Neural cell (in vitro differentiated cells): Measurements from ENCODE around the gene CELA2B. TPM values are rescaled to one million over a fixed set of nuclear protein-coding genes. Genes with fewer than 3 reads are reported as not detected.
"Not testable (repeated sequence)": the region's sequence is repeated elsewhere in the genome, so short reads cannot be mapped to it uniquely, and the experiment has no call there.

Experiments
- H2AFZ ChIP-seq: fragments of 200-600, 300-800 bp; sonication (generic), shearing (Covaris generic); 2 replicates; pipeline ENCODE4 v1.6.0; 2014; ENCODE audit warnings: low read depth, mild to moderate bottlenecking, antibody characterized with exemption, low read length, moderate library complexity
- H3F3A ChIP-seq: fragments of 200-600 bp; shearing (Covaris generic); 2 replicates; pipeline ENCODE4 v1.6.1; 2016; ENCODE audit warnings: mild to moderate bottlenecking, moderate library complexity, mixed read lengths, antibody characterized with exemption, low read length; ENCODE audit not compliant: insufficient read depth, poor library complexity, severe bottlenecking
- H3K27ac ChIP-seq: fragments of 200-600, 300-800 bp; sonication (generic), shearing (Covaris generic); 2 replicates; pipeline ENCODE4 v1.5.1; 2014; ENCODE audit warnings: mild to moderate bottlenecking, low read length, moderate library complexity
- H3K27me3 ChIP-seq: fragments of 300-800, 200-600 bp; sonication (generic), shearing (Covaris generic); 2 replicates; pipeline ENCODE4 v1.6.0; 2014; ENCODE audit warnings: mild to moderate bottlenecking, low read depth, low read length, moderate library complexity; ENCODE audit not compliant: insufficient read depth
- H3K36me3 ChIP-seq: fragments of 300-800, 200-600 bp; sonication (generic), shearing (Covaris generic); 2 replicates; pipeline ENCODE4 v1.5.1; 2014; ENCODE audit warnings: mild to moderate bottlenecking, antibody characterized with exemption, low read length, moderate library complexity; ENCODE audit not compliant: insufficient read depth
- H3K4me2 ChIP-seq: fragments of 300-800, 200-600 bp; sonication (generic), shearing (Covaris generic); 2 replicates; pipeline ENCODE4 v1.6.0; 2014; ENCODE audit warnings: mild to moderate bottlenecking, low read length
- H3K4me3 ChIP-seq: fragments of 300-800, 200-600 bp; sonication (generic), shearing (Covaris generic); 2 replicates; pipeline ENCODE4 v1.5.1; 2014; ENCODE audit warnings: mild to moderate bottlenecking, low read length, moderate library complexity
- H3K79me2 ChIP-seq: fragments of 200-600 bp; shearing (Covaris generic); replicated peaks from 2 replicates; pipeline ENCODE4 v1.6.0; 2014; ENCODE audit warnings: mild to moderate bottlenecking, low read length, moderate library complexity; ENCODE audit not compliant: insufficient read depth
- H3K9ac ChIP-seq: fragments of 300-800, 200-600 bp; sonication (generic), shearing (Covaris generic); 2 replicates; pipeline ENCODE4 v1.6.1; 2016; ENCODE audit warnings: mild to moderate bottlenecking, low read length, mixed read lengths
- H3K9me2 ChIP-seq: fragments of 200-600 bp; shearing (Covaris generic); 2 replicates; pipeline ENCODE4 v1.6.1; 2016; ENCODE audit warnings: mild to moderate bottlenecking, low read length, mixed read lengths; ENCODE audit not compliant: insufficient read depth
- H3K9me3 ChIP-seq: fragments of 200-600, 300-800 bp; sonication (generic), shearing (Covaris generic); 2 replicates; pipeline ENCODE4 v1.6.1; 2016; ENCODE audit warnings: mild to moderate bottlenecking, mixed run types, low read length, moderate library complexity, mixed read lengths
- H4K20me1 ChIP-seq: fragments of 200-600 bp; shearing (Covaris generic); 2 replicates; pipeline ENCODE4 v1.6.1; 2016; ENCODE audit warnings: mild to moderate bottlenecking, mixed run types; ENCODE audit not compliant: insufficient read depth
- EP300 ChIP-seq: fragments of 450-650 bp; conservative IDR thresholded peaks from 2 replicates; pipeline ENCODE4 v1.6.1; 2014; ENCODE audit warnings: antibody characterized with exemption, mild to moderate bottlenecking, moderate library complexity; ENCODE audit not compliant: poor library complexity, severe bottlenecking
- EZH2 ChIP-seq: fragments of 200-600, 300-800 bp; shearing (Covaris generic), sonication (generic); IDR thresholded peaks from 2 replicates; pipeline ENCODE4 v1.6.1; 2014; ENCODE audit warnings: antibody characterized with exemption, low read length, borderline replicate concordance, mild to moderate bottlenecking; ENCODE audit not compliant: insufficient read depth, poor library complexity, severe bottlenecking
- MXI1 ChIP-seq: fragments of 450-650 bp; conservative IDR thresholded peaks from 2 replicates; pipeline ENCODE4 v1.6.1; 2014; ENCODE audit warnings: antibody characterized with exemption, mild to moderate bottlenecking; ENCODE audit not compliant: poor library complexity, severe bottlenecking
- POLR2AphosphoS5 ChIP-seq: IDR thresholded peaks from 2 replicates; pipeline ENCODE4 v1.6.1; 2012
- RAD21 ChIP-seq: fragments of 450-650 bp; conservative IDR thresholded peaks from 2 replicates; pipeline ENCODE4 v1.6.1; 2014; ENCODE audit warnings: antibody characterized with exemption, mild to moderate bottlenecking, moderate library complexity
- SMC3 ChIP-seq: fragments of 450-650 bp; conservative IDR thresholded peaks from 2 replicates; pipeline ENCODE4 v1.6.1; 2014; ENCODE audit warnings: antibody characterized with exemption, mild to moderate bottlenecking, moderate library complexity; ENCODE audit not compliant: poor library complexity
- TAF1 ChIP-seq: IDR thresholded peaks from 2 replicates; pipeline ENCODE4 v1.6.1; 2012; ENCODE audit warnings: low read depth
- polyA plus RNA-seq: library from polyadenylated mRNA; depleted of rRNA; stranded (reverse); fragments of >200 nt; gene quantifications from 2 replicates; pipeline ENCODE4 v1.2.3, GENCODE V29; 2014
- TF ChIP-seq, protein P1 (sequence below): fragments of 450-650 bp; IDR thresholded peaks from 2 replicates; pipeline ENCODE4 v1.5.1; 2014; ENCODE audit warnings: antibody characterized with exemption, mild to moderate bottlenecking, moderate library complexity; ENCODE audit not compliant: poor library complexity, severe bottlenecking
- TF ChIP-seq, protein P2 (sequence below): IDR thresholded peaks from 2 replicates; pipeline ENCODE4 v1.6.1; 2012; ENCODE audit warnings: borderline replicate concordance

Gene CELA2B
- polyA plus RNA-seq, 1 donor from 2014 or later: not detected

DNA sequence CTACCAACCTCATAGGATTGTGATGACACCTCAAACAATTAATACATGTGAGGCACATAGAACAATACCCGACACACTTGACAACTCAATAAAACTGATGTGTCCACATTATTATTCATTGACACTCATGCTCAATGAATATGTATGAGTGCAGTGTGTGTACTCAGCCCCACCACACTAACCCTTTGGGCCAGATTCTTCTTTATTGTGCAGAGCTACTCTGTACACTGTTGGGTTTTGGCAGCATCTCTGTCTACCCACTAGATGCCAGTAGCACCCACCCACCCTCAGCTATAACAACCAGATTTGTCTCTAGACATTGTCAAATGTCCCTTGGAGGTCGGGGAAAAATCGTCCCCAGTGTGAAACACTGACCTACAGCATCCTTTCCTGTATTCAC lies 38.0 kb downstream of the CELA2B start:
- Histone ChIP-seq H2AFZ (no peak overlapping the region), H3K36me3 (no peaks in the 10 kb centered on the region), H3K79me2 (no peaks in the 10 kb centered on the region), H3K27ac (no peak overlapping the region), H3K27me3 (no peaks in the 10 kb centered on the region), H3K9ac (no peak overlapping the region), H3K4me2 (no peak overlapping the region), H3K9me3 (no peaks in the 10 kb centered on the region), H4K20me1 (no peaks in the 10 kb centered on the region), H3K9me2 (no peaks in the 10 kb centered on the region), H3K4me3 (no peak overlapping the region), H3F3A (no peaks in the 10 kb centered on the region)
- TF ChIP-seq TAF1 (no peak), POLR2AphosphoS5 (no peak), MXI1 (no peak), RAD21 (no peak), EP300 (no peak), EZH2 (no peak), SMC3 (no peak)
- TF ChIP-seq, protein P1, sequence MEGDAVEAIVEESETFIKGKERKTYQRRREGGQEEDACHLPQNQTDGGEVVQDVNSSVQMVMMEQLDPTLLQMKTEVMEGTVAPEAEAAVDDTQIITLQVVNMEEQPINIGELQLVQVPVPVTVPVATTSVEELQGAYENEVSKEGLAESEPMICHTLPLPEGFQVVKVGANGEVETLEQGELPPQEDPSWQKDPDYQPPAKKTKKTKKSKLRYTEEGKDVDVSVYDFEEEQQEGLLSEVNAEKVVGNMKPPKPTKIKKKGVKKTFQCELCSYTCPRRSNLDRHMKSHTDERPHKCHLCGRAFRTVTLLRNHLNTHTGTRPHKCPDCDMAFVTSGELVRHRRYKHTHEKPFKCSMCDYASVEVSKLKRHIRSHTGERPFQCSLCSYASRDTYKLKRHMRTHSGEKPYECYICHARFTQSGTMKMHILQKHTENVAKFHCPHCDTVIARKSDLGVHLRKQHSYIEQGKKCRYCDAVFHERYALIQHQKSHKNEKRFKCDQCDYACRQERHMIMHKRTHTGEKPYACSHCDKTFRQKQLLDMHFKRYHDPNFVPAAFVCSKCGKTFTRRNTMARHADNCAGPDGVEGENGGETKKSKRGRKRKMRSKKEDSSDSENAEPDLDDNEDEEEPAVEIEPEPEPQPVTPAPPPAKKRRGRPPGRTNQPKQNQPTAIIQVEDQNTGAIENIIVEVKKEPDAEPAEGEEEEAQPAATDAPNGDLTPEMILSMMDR: no peak
- TF ChIP-seq, protein P2, sequence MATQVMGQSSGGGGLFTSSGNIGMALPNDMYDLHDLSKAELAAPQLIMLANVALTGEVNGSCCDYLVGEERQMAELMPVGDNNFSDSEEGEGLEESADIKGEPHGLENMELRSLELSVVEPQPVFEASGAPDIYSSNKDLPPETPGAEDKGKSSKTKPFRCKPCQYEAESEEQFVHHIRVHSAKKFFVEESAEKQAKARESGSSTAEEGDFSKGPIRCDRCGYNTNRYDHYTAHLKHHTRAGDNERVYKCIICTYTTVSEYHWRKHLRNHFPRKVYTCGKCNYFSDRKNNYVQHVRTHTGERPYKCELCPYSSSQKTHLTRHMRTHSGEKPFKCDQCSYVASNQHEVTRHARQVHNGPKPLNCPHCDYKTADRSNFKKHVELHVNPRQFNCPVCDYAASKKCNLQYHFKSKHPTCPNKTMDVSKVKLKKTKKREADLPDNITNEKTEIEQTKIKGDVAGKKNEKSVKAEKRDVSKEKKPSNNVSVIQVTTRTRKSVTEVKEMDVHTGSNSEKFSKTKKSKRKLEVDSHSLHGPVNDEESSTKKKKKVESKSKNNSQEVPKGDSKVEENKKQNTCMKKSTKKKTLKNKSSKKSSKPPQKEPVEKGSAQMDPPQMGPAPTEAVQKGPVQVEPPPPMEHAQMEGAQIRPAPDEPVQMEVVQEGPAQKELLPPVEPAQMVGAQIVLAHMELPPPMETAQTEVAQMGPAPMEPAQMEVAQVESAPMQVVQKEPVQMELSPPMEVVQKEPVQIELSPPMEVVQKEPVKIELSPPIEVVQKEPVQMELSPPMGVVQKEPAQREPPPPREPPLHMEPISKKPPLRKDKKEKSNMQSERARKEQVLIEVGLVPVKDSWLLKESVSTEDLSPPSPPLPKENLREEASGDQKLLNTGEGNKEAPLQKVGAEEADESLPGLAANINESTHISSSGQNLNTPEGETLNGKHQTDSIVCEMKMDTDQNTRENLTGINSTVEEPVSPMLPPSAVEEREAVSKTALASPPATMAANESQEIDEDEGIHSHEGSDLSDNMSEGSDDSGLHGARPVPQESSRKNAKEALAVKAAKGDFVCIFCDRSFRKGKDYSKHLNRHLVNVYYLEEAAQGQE: no peak

DNA sequence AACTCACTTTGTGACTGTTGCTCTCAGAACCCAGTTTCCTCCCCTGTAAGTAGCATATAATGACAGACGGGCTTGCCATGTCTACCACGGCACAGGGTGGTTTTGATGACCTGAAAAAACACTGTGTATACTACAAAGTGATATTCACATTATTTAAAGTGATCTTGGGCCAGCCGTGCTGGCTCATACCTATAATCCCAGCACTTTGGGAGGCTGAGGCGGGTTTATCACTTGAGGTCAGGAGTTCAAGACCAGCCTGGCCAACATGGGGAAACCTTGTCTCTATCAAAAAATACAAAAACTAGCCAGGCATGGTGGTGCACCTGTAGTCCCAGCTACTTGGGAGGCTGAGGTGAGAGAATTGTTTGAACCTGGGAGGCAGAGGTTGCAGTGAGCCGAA lies 38.7 kb downstream of the CELA2B start:
- H3F3A ChIP-seq, H2AFZ ChIP-seq, H3K9me2 ChIP-seq, H3K9me3 ChIP-seq, H3K4me2 ChIP-seq, H3K79me2 ChIP-seq, H3K4me3 ChIP-seq, H3K27me3 ChIP-seq, H4K20me1 ChIP-seq, H3K9ac ChIP-seq, H3K36me3 ChIP-seq, H3K27ac ChIP-seq: not testable (repeated sequence)

DNA sequence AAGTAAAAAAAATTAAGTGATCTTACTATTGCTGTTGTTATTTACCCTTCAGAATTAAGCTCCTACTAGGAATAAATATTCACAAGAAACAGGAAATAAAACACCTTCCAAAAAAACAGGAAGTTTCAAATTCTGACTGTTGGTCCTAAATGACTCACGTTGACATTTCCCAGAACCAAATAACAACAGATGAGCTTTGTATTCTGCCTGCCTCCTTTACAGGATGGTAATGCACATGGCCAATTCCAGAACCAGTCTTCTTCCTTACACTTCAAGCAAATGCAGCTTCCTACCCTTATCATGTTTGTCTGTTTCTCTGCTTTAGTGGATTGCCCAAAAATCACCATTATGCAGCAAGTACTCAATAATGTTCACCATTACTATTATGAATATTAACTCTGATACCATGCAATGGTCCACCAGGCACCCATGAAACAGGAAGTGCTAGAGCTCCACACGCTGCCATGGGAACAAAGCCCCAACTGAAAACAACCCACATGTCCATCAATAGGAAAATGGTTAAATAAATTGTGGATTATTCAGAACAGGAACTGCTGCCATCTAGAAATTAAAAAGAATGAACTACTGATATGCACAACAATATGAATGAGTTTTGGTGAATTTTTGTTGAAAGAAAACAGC lies 39.2 kb downstream of the CELA2B start:
- H3K9me3 ChIP-seq: no peaks in the 10 kb centered on the region
- no peaks in the 10 kb centered on the region for H4K20me1 ChIP-seq
- H3K27me3 ChIP-seq: no peaks in the 10 kb centered on the region
- no peak overlapping the region for H3K9ac ChIP-seq
- no peak overlapping the region for H3K4me2 ChIP-seq
- no peaks in the 10 kb centered on the region for H3F3A ChIP-seq
- H3K27ac ChIP-seq: no peak overlapping the region
- no peak for TF ChIP-seq MXI1
- TF ChIP-seq EP300: no peak
- no peak for TF ChIP-seq SMC3
- no peak for TF ChIP-seq POLR2AphosphoS5
- TF ChIP-seq EZH2: no peak
- TF ChIP-seq TAF1: no peak
- TF ChIP-seq, protein P1: no peak
- TF ChIP-seq RAD21: no peak
- TF ChIP-seq, protein P2: no peak
- no peak overlapping the region for H3K4me3 ChIP-seq
- H3K9me2 ChIP-seq: no peaks in the 10 kb centered on the region
- no peaks in the 10 kb centered on the region for H3K79me2 ChIP-seq
- no peak overlapping the region for H2AFZ ChIP-seq
- H3K36me3 ChIP-seq: no peaks in the 10 kb centered on the region
